GM12875 (cell line): ENCODE data around the gene PHACTR2.

Experiments
- H3K4me3 ChIP-seq: one replicate; pipeline ENCODE4 v1.5.1; 2011; ENCODE audit warnings: low read depth, low read length, control low read depth
- CTCF ChIP-seq: IDR thresholded peaks from 2 replicates; pipeline ENCODE4 v1.5.1; 2011; ENCODE audit warnings: low read depth, mild to moderate bottlenecking, control low read depth, inconsistent platforms, low read length, moderate library complexity, borderline replicate concordance; ENCODE audit not compliant: insufficient read depth

PHACTR2 gene

GRCh38 chr6:143838395-143838794 is 160.6 kb downstream of the PHACTR2 start:
- no peak overlapping the region for H3K4me3 ChIP-seq
- TF ChIP-seq CTCF: no peak

GRCh38 chr6:143839196-143839595 is 161.4 kb downstream of the PHACTR2 start:
- no peak for TF ChIP-seq CTCF

DNA sequence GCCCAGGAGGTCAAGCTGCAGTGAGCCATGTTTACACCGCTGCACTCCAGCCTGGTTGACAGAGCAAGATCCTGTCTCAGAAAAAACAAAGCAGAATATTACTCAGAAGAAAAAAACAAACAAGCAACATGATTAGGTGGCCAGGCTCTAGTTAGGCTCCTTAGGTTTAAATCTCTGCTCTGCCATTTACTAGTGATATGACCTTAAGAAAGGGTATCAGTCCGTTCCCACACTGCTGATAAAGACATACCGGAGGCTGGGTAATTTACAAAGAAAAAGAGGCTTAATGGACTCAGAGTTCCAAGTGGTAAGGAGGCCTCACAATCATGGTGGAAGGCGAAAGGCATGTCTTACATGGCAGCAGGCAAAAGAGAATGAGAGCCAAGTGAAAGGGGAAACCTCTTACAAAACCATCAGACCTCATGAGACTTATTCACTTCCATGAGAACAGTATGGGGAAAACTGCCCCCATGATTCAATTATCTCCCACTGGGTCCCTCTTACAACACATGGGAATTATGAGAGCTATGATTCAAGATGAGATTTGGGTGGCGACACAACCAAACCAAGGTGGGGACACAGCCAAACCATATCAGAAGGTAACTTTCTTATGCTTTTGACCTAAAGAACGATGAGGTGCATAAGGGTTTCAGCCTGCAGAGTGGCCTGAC is 163.0 kb downstream of the PHACTR2 start:
- no peak overlapping the region for H3K4me3 ChIP-seq
- no peak for TF ChIP-seq CTCF

More at GRCh38 chr6:143839196-143839595, 161.4 kb downstream of the PHACTR2 start:
- H3K4me3 ChIP-seq: no peak overlapping the region

- no peak for TF ChIP-seq CTCF
- peak overlapping the region; percentile 64 for H3K4me3 ChIP-seq
Measured at GRCh38 chr6:143842461-143842901, 164.7 kb downstream of the PHACTR2 start.

- no peak for TF ChIP-seq CTCF
- peak within 1 kb of the TSS; percentile 64 for H3K4me3 ChIP-seq
Measured at GRCh38 chr6:143842902-143843676, 165.3 kb downstream of the PHACTR2 start, which contains the start of gene LTV1. LTV1 (plus strand) TSS chr6:143843338; CDS start chr6:143843478, 140 bp downstream.

GRCh38 chr6:143843677-143843999 is 165.9 kb downstream of the PHACTR2 start:
- no peak for TF ChIP-seq CTCF

GRCh38 chr6:143844006-143844405 is 166.2 kb downstream of the PHACTR2 start:
- peak overlapping the region; percentile 64 for H3K4me3 ChIP-seq
- no peak for TF ChIP-seq CTCF

More at GRCh38 chr6:143843677-143843999, 165.9 kb downstream of the PHACTR2 start:
- H3K4me3 ChIP-seq: peak overlapping the region; percentile 64
